ENCODE measurements around the gene CDC45.

The CDC45 gene

DNA sequence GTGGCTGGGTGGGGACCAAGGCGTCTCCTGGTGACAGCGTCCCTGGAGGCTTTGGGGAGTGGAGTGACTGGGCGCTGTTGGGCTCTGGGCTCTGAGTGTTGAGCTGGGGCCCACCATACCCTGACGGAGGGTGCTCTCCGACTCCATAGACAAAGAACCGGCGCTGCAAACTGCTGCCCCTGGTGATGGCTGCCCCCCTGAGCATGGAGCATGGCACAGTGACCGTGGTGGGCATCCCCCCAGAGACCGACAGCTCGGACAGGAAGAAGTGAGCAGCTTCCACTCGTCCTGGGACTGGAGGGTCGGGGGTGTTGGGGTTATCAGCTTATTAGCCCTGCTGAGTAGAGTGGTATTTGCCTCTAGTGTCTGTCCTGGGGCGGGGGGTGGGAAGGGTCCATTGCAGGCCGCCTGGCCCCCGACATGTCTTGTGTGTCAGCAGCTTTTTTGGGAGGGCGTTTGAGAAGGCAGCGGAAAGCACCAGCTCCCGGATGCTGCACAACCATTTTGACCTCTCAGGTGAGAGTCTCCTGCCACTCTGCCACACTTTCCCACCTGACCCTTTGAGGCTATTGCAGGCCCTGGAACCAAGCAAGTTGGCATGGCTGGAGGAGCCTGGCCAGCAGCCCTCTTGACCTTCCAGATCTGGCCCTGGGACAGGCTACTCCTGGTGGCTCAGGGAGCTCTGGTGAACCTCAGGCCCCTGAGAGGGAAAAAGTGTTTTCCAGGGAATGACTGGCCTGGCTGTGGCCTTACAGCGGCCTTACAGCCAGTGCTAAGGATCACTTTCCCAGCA lies 36.9 kb downstream of the CDC45 start:
- ChIA-PET POLR2A (no interaction called here), CTCF (no interaction called here)
- no peak for TF ChIP-seq CTCF (IDR thresholded peaks at IDR 0.05; ENCODE audit: control extremely low read depth, extremely low read depth, low read depth, missing control alignments)
- DNase-seq (ENCODE audit: extremely low spot score), result no peak

DNA sequence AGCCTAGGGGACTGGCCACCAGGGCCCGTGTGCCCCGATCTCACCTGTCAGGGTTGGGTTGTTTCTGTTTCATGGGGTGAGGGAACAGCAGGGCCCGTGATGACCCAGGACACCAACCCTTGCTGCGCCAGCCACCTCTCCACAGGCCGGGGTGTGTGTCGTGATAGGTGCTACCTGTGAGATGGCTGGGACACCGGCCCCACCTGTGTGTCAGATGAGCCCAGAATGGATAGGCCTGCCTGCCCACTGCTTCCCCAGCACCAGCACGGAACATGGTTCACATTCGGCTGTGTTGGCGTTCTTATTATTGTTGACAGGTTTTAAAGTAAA lies 37.4 kb downstream of the CDC45 start:
- DNase-seq (ENCODE audit: extremely low spot score), result no peak
- POLR2A ChIA-PET, result no interaction called here
- CTCF ChIA-PET, result no interaction called here
- no peak for TF ChIP-seq CTCF (IDR thresholded peaks at IDR 0.05; ENCODE audit: control extremely low read depth, extremely low read depth, low read depth, missing control alignments)

- DNase-seq (ENCODE audit: extremely low spot score), result no peak
- CTCF ChIA-PET, result no interaction called here
- no peak for TF ChIP-seq CTCF (IDR thresholded peaks at IDR 0.05; ENCODE audit: control extremely low read depth, extremely low read depth, low read depth, missing control alignments)
- POLR2A ChIA-PET, result no interaction called here
Observed at GRCh38 chr22:19517919-19518611, 38.3 kb downstream of the CDC45 start.

- ChIA-PET POLR2A (no interaction called here), CTCF (no interaction called here)
- DNase-seq (ENCODE audit: extremely low spot score), result no peak
- no peak for TF ChIP-seq CTCF (IDR thresholded peaks at IDR 0.05; ENCODE audit: control extremely low read depth, extremely low read depth, low read depth, missing control alignments)
Observed at GRCh38 chr22:19518635-19519034, 38.9 kb downstream of the CDC45 start.

DNA sequence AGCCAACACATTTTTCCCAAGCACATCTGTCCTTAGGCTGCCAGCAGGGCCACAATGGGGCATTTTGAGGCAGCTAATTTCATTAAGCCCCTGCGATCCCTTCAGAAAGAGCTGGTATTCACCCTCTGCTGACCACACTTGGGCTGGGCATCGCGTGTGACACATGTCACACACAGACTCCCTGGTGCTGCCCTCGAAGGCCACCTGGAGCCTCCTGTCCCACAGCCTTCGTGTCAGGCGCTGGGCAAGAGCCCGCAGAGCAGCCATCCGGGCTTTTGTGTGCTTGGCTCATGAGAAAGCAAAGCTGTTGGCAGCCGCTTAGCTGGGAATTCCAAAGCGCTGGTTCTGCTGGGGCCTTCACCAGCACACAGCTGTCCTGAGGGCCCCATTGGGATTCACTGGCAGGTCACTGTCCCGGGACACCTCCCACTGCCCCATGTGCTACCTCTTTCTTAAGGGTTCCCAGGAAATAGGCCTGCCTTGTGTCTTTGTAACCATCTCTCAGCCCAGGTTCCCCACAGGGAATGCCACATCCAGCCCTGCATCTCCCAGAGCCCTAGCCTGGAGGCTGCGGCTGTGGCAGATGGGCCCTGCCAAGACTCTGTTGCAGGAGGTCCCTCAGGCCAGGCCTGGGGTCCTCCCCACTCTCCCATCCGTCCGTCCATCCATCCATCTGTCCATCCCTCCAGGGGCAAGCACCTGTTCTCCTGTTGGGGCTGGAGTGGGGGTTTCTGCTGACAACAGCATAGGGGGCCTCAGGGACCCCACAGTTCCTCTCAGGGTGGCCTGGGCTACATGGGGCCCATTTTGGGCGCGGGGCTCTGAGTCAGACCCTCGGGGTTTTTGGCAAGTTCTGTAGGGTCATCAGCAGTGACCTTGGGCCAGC lies 39.6 kb downstream of the CDC45 start:
- CTCF ChIA-PET, result no interaction called here
- TF ChIP-seq CTCF (IDR thresholded peaks at IDR 0.05; ENCODE audit: control extremely low read depth, extremely low read depth, low read depth, missing control alignments), result no peak
- no peak for DNase-seq (ENCODE audit: extremely low spot score)
- POLR2A ChIA-PET, result no interaction called here

DNA sequence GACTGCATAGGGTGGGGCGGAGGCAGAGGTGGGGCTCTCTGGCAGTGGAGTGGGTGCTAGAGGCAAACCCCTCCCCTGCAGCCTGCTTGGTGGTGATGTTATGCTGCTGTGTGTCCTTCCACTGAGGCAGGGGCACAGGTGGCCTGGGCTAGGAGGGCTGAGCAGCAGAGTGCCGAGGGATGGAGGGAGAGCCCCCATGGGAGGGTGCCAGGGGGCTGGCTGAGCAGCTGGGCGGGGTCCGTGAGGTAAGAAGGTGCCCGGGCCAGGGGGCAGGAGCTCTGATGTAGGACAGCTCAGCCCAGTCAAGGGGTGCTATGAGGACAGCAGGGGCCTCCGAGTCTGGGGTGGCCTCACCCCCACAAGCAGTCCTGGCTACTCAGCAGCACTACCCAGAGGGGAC lies 40.3 kb downstream of the CDC45 start:
- ChIA-PET CTCF (no interaction called here), POLR2A (no interaction called here)
- DNase-seq (ENCODE audit: extremely low spot score), result no peak
- no peak for TF ChIP-seq CTCF (IDR thresholded peaks at IDR 0.05; ENCODE audit: control extremely low read depth, extremely low read depth, low read depth, missing control alignments)
